Occipital lobe (tissue), 3 donors: ENCODE measurements around the gene TSPAN4. TPM values are rescaled to one million over a fixed set of nuclear protein-coding genes. Genes with fewer than 3 reads are reported as not detected.
A peak's percentile ranks its signal among the peaks of the same experiment; 100 is the strongest.

ENCODE experiments used
- DNase-seq: peaks from one replicate; lab custom pipeline; 2025; lab: John Stamatoyannopoulos, UW
- small RNA-seq: library from RNA; depleted of rRNA; stranded (forward); fragments of <200 nt; gene quantifications from one replicate; pipeline ENCODE3, GENCODE V24; 2014
- total RNA-seq: library from RNA; depleted of rRNA; stranded (reverse); fragments of >200 nt; gene quantifications from one replicate; pipeline ENCODE4 v1.2.3, GENCODE V29; 2014

Gene TSPAN4
- total RNA-seq, 1 donor from 2014 or later: 18.6 TPM

GRCh38 chr11:905952-906351 is 63.3 kb downstream of the TSPAN4 start:
- no peak for DNase-seq

GRCh38 chr11:907668-908067 is 65.0 kb downstream of the TSPAN4 start:
- DNase-seq: no peak

GRCh38 chr11:908273-908672 is 65.6 kb downstream of the TSPAN4 start:
- DNase-seq: no peak

GRCh38 chr11:909406-909805 is 66.8 kb downstream of the TSPAN4 start:
- DNase-seq: no peak

- DNase-seq: no peak
These were observed 67.5 kb downstream of the TSPAN4 start for GRCh38 chr11:910044-910588.

- peak; percentile 88 for DNase-seq
These were observed 68.0 kb downstream of the TSPAN4 start, which contains the start of gene CHID1 for GRCh38 chr11:910589-911030. Gene CHID1, minus strand, starts transcription at chr11:910810. Its CDS starts 5,994 bp downstream, at chr11:904816.

GRCh38 chr11:911031-911889 is 68.6 kb downstream of the TSPAN4 start:
- DNase-seq: peak; percentile 28

GRCh38 chr11:911890-912219 is 69.2 kb downstream of the TSPAN4 start:
- DNase-seq: no peak

GRCh38 chr11:912266-912665 is 69.6 kb downstream of the TSPAN4 start:
- DNase-seq: no peak

- DNase-seq: no peak
These were observed 70.4 kb downstream of the TSPAN4 start for GRCh38 chr11:913043-913442.

- no peak for DNase-seq
These were observed 71.6 kb downstream of the TSPAN4 start for GRCh38 chr11:914204-914603.

GRCh38 chr11:914747-915501 is 72.3 kb downstream of the TSPAN4 start:
- DNase-seq: no peak

Small RNAs within 50 kb of the gene (small RNA-seq; reads per million reads assigned to genes)
- gene SNORA52: not detected

Other genes starting within 250 kb of the TSPAN4 start
- gene IRF7, start 226.9 kb upstream of the TSPAN4 start, total RNA-seq: 7.6 TPM
- gene CDHR5, start 217.9 kb upstream of the TSPAN4 start, total RNA-seq: not detected
- not detected for gene SCT, start 215.7 kb upstream of the TSPAN4 start, total RNA-seq
- 0.16 TPM for gene DRD4, start 205.6 kb upstream of the TSPAN4 start, total RNA-seq
- gene DEAF1, start 147.6 kb upstream of the TSPAN4 start, total RNA-seq: 50.7 TPM
- 11.7 TPM for gene TMEM80, start 147.0 kb upstream of the TSPAN4 start, total RNA-seq
- gene EPS8L2, start 136.6 kb upstream of the TSPAN4 start, total RNA-seq: 1.4 TPM
- gene TALDO1, start 95.4 kb upstream of the TSPAN4 start, total RNA-seq: 61.0 TPM
- gene GATD1, start 65.4 kb upstream of the TSPAN4 start, total RNA-seq: 22.3 TPM
- 5.9 TPM for gene CEND1, start 52.8 kb upstream of the TSPAN4 start, total RNA-seq
- gene SLC25A22, start 44.6 kb upstream of the TSPAN4 start, total RNA-seq: 15.0 TPM
- gene PIDD1, start 37.6 kb upstream of the TSPAN4 start, total RNA-seq: 5.1 TPM
- 227 TPM for gene RPLP2, start 32.9 kb upstream of the TSPAN4 start, total RNA-seq
- gene PNPLA2, start 23.9 kb upstream of the TSPAN4 start, total RNA-seq: 5.3 TPM
- 0.31 TPM for gene CRACR2B, start 14.9 kb upstream of the TSPAN4 start, total RNA-seq
- 44.1 TPM for gene CD151, start 9.9 kb upstream of the TSPAN4 start, total RNA-seq
- 14.5 TPM for gene POLR2L, start 323 bp upstream of the TSPAN4 start, total RNA-seq
- 20.9 TPM for gene CHID1, start 68.0 kb downstream of the TSPAN4 start, total RNA-seq
- gene AP2A2, start 83.0 kb downstream of the TSPAN4 start, total RNA-seq: 35.6 TPM
- not detected for gene MUC6, start 193.9 kb downstream of the TSPAN4 start, total RNA-seq
- gene MUC2, start 232.0 kb downstream of the TSPAN4 start, total RNA-seq: not detected